Activated T-cell treated with anti-CD3 and anti-CD28 coated beads, Interleukin-2, amount 50 U/mL, for 72 hours (primary cell): ENCODE measurements around the gene ASAP2. TPM values are rescaled to one million over a fixed set of nuclear protein-coding genes. Genes with fewer than 3 reads are reported as not detected.

ENCODE experiments used
- ATAC-seq, 2 donors: fragments of 150-1000 bp; cut with Tn5 transposase; replicated peaks in 1 of 2; 2 replicates each; pipeline ENCODE4 v1.10.0; 2021; ENCODE audit warnings: moderate library complexity in 2 of 2, mild to moderate bottlenecking in 1 of 2
- DNase-seq, 2 donors: peaks; one replicate each; pipeline ENCODE4 v3.0.0; 2021 to 2022; ENCODE audit warnings: mixed read lengths in 1 of 2
- H3K27ac Mint-ChIP-seq: one replicate; pipeline ENCODE4 v1.8.0; 2022; ENCODE audit warnings: mild to moderate bottlenecking, moderate library complexity, mixed read lengths
- H3K27me3 Mint-ChIP-seq: one replicate; pipeline ENCODE4 v1.8.0; 2022; ENCODE audit warnings: low read depth, mixed read lengths
- H3K36me3 Mint-ChIP-seq, 2 donors: one replicate each; pipeline ENCODE4 v1.8.0; 2022; ENCODE audit warnings: mixed read lengths in 2 of 2, mild to moderate bottlenecking in 1 of 2; ENCODE audit not compliant: insufficient read depth in 2 of 2
- H3K4me1 Mint-ChIP-seq: one replicate; pipeline ENCODE4 v1.8.0; 2022; ENCODE audit warnings: low read depth, mixed read lengths
- H3K4me3 Mint-ChIP-seq, 2 donors: one replicate each; pipeline ENCODE4 v1.8.0; 2022; ENCODE audit warnings: mild to moderate bottlenecking in 2 of 2, mixed read lengths in 2 of 2, moderate library complexity in 2 of 2
- H3K9me3 Mint-ChIP-seq, 2 donors: one replicate each; pipeline ENCODE4 v1.8.0; 2022; ENCODE audit warnings: mixed read lengths in 2 of 2
- total RNA-seq, 2 donors: library from RNA; stranded (reverse); gene quantifications; one replicate each; pipeline ENCODE4 v1.2.3, GENCODE V29; 2022

The ASAP2 gene
- total RNA-seq, 2 donors from 2014 or later: 0.10 to 0.42 TPM

GRCh38 chr2:9248363-9248762, 41.8 kb downstream of the ASAP2 start:
- no peak for ATAC-seq
- Mint-ChIP-seq H3K4me1 (no peaks in the 10 kb centered on the region), H3K27ac (no peak overlapping the region), H3K27me3 (peaks cover 6% of the 10 kb centered on the region), H3K9me3 (no peaks in the 10 kb centered on the region), H3K36me3 (no peaks in the 10 kb centered on the region), H3K4me3 (no peak overlapping the region)
- no peak for DNase-seq

GRCh38 chr2:9249020-9249800, 42.6 kb downstream of the ASAP2 start:
- peaks cover 6% of the 10 kb centered on the region for H3K27me3 Mint-ChIP-seq
- ATAC-seq (no peak), DNase-seq (no peak)
- no peak overlapping the region for H3K27ac Mint-ChIP-seq
- no peak overlapping the region for H3K4me3 Mint-ChIP-seq
- H3K4me1 Mint-ChIP-seq: no peaks in the 10 kb centered on the region
- no peaks in the 10 kb centered on the region for H3K36me3 Mint-ChIP-seq
- no peaks in the 10 kb centered on the region for H3K9me3 Mint-ChIP-seq

- no peak for DNase-seq
- ATAC-seq: no peak
Observed at GRCh38 chr2:9250091-9250490, 43.5 kb downstream of the ASAP2 start.

GRCh38 chr2:9250498-9251153, 44.0 kb downstream of the ASAP2 start:
- peaks cover 6% of the 10 kb centered on the region for H3K27me3 Mint-ChIP-seq
- no peaks in the 10 kb centered on the region for H3K9me3 Mint-ChIP-seq
- DNase-seq (no peak), ATAC-seq (no peak)
- H3K27ac Mint-ChIP-seq: no peak overlapping the region
- no peak overlapping the region for H3K4me3 Mint-ChIP-seq
- no peaks in the 10 kb centered on the region for H3K4me1 Mint-ChIP-seq
- no peaks in the 10 kb centered on the region for H3K36me3 Mint-ChIP-seq

More at GRCh38 chr2:9250091-9250490, 43.5 kb downstream of the ASAP2 start:
- Mint-ChIP-seq H3K36me3 (no peaks in the 10 kb centered on the region), H3K27me3 (peaks cover 6% of the 10 kb centered on the region), H3K4me1 (no peaks in the 10 kb centered on the region), H3K27ac (no peak overlapping the region), H3K4me3 (no peak overlapping the region), H3K9me3 (no peaks in the 10 kb centered on the region)

- DNase-seq: no peak
- H3K27me3 Mint-ChIP-seq: peaks cover 6% of the 10 kb centered on the region
- no peak overlapping the region for H3K4me3 Mint-ChIP-seq
- H3K36me3 Mint-ChIP-seq: no peaks in the 10 kb centered on the region
- H3K27ac Mint-ChIP-seq: no peak overlapping the region
- H3K9me3 Mint-ChIP-seq: no peaks in the 10 kb centered on the region
- no peak for ATAC-seq
- no peaks in the 10 kb centered on the region for H3K4me1 Mint-ChIP-seq
Observed at GRCh38 chr2:9251154-9252001, 44.8 kb downstream of the ASAP2 start.

GRCh38 chr2:9252002-9252357, 45.4 kb downstream of the ASAP2 start:
- H3K9me3 Mint-ChIP-seq: no peaks in the 10 kb centered on the region
- no peaks in the 10 kb centered on the region for H3K4me1 Mint-ChIP-seq
- H3K27me3 Mint-ChIP-seq: peaks cover 6% of the 10 kb centered on the region
- ATAC-seq: no peak
- no peak overlapping the region for H3K27ac Mint-ChIP-seq
- DNase-seq: no peak
- H3K4me3 Mint-ChIP-seq: no peak overlapping the region
- no peaks in the 10 kb centered on the region for H3K36me3 Mint-ChIP-seq

- ATAC-seq: no peak
- H3K9me3 Mint-ChIP-seq: no peaks in the 10 kb centered on the region
- H3K27ac Mint-ChIP-seq: no peak overlapping the region
- no peaks in the 10 kb centered on the region for H3K36me3 Mint-ChIP-seq
- no peak for DNase-seq
- no peaks in the 10 kb centered on the region for H3K4me1 Mint-ChIP-seq
- H3K4me3 Mint-ChIP-seq: no peak overlapping the region
- H3K27me3 Mint-ChIP-seq: peaks cover 6% of the 10 kb centered on the region
Observed at GRCh38 chr2:9255416-9255815, 48.8 kb downstream of the ASAP2 start.

GRCh38 chr2:9256147-9256546, 49.5 kb downstream of the ASAP2 start:
- H3K27ac Mint-ChIP-seq: no peak overlapping the region
- DNase-seq (no peak), ATAC-seq (no peak)
- H3K4me1 Mint-ChIP-seq: no peaks in the 10 kb centered on the region
- no peak overlapping the region for H3K4me3 Mint-ChIP-seq
- no peaks in the 10 kb centered on the region for H3K27me3 Mint-ChIP-seq
- H3K36me3 Mint-ChIP-seq: no peaks in the 10 kb centered on the region
- H3K9me3 Mint-ChIP-seq: no peaks in the 10 kb centered on the region

GRCh38 chr2:9256570-9257043, 50.0 kb downstream of the ASAP2 start:
- no peaks in the 10 kb centered on the region for H3K9me3 Mint-ChIP-seq
- H3K4me1 Mint-ChIP-seq: no peaks in the 10 kb centered on the region
- no peak for ATAC-seq
- no peaks in the 10 kb centered on the region for H3K27me3 Mint-ChIP-seq
- H3K27ac Mint-ChIP-seq: no peak overlapping the region
- DNase-seq: no peak
- H3K36me3 Mint-ChIP-seq: no peaks in the 10 kb centered on the region
- H3K4me3 Mint-ChIP-seq: no peak overlapping the region

- no peak for DNase-seq
- ATAC-seq: no peak
- no peaks in the 10 kb centered on the region for H3K36me3 Mint-ChIP-seq
- H3K27ac Mint-ChIP-seq: no peak overlapping the region
- H3K4me1 Mint-ChIP-seq: peaks cover 5% of the 10 kb centered on the region
- H3K9me3 Mint-ChIP-seq: no peaks in the 10 kb centered on the region
- no peaks in the 10 kb centered on the region for H3K27me3 Mint-ChIP-seq
- H3K4me3 Mint-ChIP-seq: no peak overlapping the region
Observed at GRCh38 chr2:9258501-9258900, 51.9 kb downstream of the ASAP2 start.

GRCh38 chr2:9258953-9259399, 52.4 kb downstream of the ASAP2 start:
- H3K27me3 Mint-ChIP-seq: no peaks in the 10 kb centered on the region

GRCh38 chr2:9260464-9260918, 53.9 kb downstream of the ASAP2 start:
- Mint-ChIP-seq H3K4me1 (peaks cover 8% of the 10 kb centered on the region), H3K27ac (no peak overlapping the region), H3K4me3 (no peak overlapping the region), H3K36me3 (no peaks in the 10 kb centered on the region), H3K27me3 (no peaks in the 10 kb centered on the region), H3K9me3 (no peaks in the 10 kb centered on the region)
- DNase-seq: no peak
- ATAC-seq: no peak

More at GRCh38 chr2:9258953-9259399, 52.4 kb downstream of the ASAP2 start:
- DNase-seq (no peak), ATAC-seq (no peak)
- H3K4me3 Mint-ChIP-seq: no peak overlapping the region
- no peak overlapping the region for H3K27ac Mint-ChIP-seq
- no peaks in the 10 kb centered on the region for H3K9me3 Mint-ChIP-seq
- H3K36me3 Mint-ChIP-seq: no peaks in the 10 kb centered on the region
- peaks cover 8% of the 10 kb centered on the region for H3K4me1 Mint-ChIP-seq
